CD4-positive, alpha-beta T cell treated with Interleukin-17A for 1 hour (primary cell): ENCODE data around the gene FHIT.

Experiments
- DNase-seq: peaks from one replicate; pipeline ENCODE4 v3.0.0-alpha.2; 2020

FHIT gene

GRCh38 chr3:60983906-60984305 is 267.3 kb downstream of the FHIT start:
- DNase-seq = no peak

GRCh38 chr3:60980342-60980692 is 270.9 kb downstream of the FHIT start:
- no peak for DNase-seq

- no peak for DNase-seq
Measured at GRCh38 chr3:60979461-60980341, 271.6 kb downstream of the FHIT start.

- DNase-seq = no peak
Measured at GRCh38 chr3:60973321-60973720, 277.9 kb downstream of the FHIT start.

- no peak for DNase-seq
Measured at GRCh38 chr3:60972599-60972998, 278.7 kb downstream of the FHIT start.

GRCh38 chr3:60970850-60971249 is 280.4 kb downstream of the FHIT start:
- DNase-seq = no peak

GRCh38 chr3:60967141-60967540 is 284.1 kb downstream of the FHIT start:
- no peak for DNase-seq

- no peak for DNase-seq
Measured at GRCh38 chr3:60957541-60957940, 293.7 kb downstream of the FHIT start.

GRCh38 chr3:60956729-60957128 is 294.5 kb downstream of the FHIT start:
- no peak for DNase-seq

GRCh38 chr3:60955034-60955433 is 296.2 kb downstream of the FHIT start:
- DNase-seq = no peak

- no peak for DNase-seq
Measured at GRCh38 chr3:60954048-60954447, 297.2 kb downstream of the FHIT start.

GRCh38 chr3:60953351-60953750 is 297.9 kb downstream of the FHIT start:
- no peak for DNase-seq

GRCh38 chr3:60952055-60952454 is 299.2 kb downstream of the FHIT start:
- DNase-seq = no peak

GRCh38 chr3:60949146-60949545 is 302.1 kb downstream of the FHIT start:
- DNase-seq = no peak

GRCh38 chr3:60948488-60948887 is 302.8 kb downstream of the FHIT start:
- peak; percentile 5 for DNase-seq

- DNase-seq = no peak
Measured at GRCh38 chr3:60935709-60936108, 315.5 kb downstream of the FHIT start.

GRCh38 chr3:60933824-60934223 is 317.4 kb downstream of the FHIT start:
- no peak for DNase-seq

- DNase-seq = no peak
Measured at GRCh38 chr3:60932643-60933042, 318.6 kb downstream of the FHIT start.

- no peak for DNase-seq
Measured at GRCh38 chr3:60932170-60932569, 319.1 kb downstream of the FHIT start.

- DNase-seq = no peak
Measured at GRCh38 chr3:60931452-60931851, 319.8 kb downstream of the FHIT start.

- DNase-seq = no peak
Measured at GRCh38 chr3:60920519-60920918, 330.7 kb downstream of the FHIT start.

GRCh38 chr3:60919296-60919695 is 332.0 kb downstream of the FHIT start:
- no peak for DNase-seq

- no peak for DNase-seq
Measured at GRCh38 chr3:60917141-60917540, 334.1 kb downstream of the FHIT start.

- DNase-seq = no peak
Measured at GRCh38 chr3:60916546-60916945, 334.7 kb downstream of the FHIT start.

GRCh38 chr3:60913474-60913873 is 337.8 kb downstream of the FHIT start:
- no peak for DNase-seq
